HEK293 (cell line): Measurements from ENCODE around the gene ATOSA.

Source experiments
- CTCF ChIA-PET: fragments of 350-600 bp; formaldehyde crosslinking; extraction: SDS; loops from one replicate; lab custom pipeline; 2021; ENCODE audit warnings: antibody characterized with exemption; lab: Yijun Ruan, JAX
- POLR2A ChIA-PET: fragments of 300-600 bp; formaldehyde crosslinking; extraction: SDS; loops from one replicate; lab custom pipeline; 2020; ENCODE audit warnings: antibody characterized with exemption, inconsistent platforms; lab: Yijun Ruan, JAX
- H3K27ac ChIP-seq: fragments of 200-500 bp; sonication (Bioruptor generic); 2 replicates; pipeline ENCODE4 v1.5.1; 2014; ENCODE audit warnings: low read depth, low read length, control low read depth, inconsistent platforms; ENCODE audit errors: extremely low read depth
- H3K36me3 ChIP-seq, 2 experiments: fragments of 200-500 bp in 1 of 2; sonication (Bioruptor generic) in 1 of 2; 1 replicate in 1 of 2; 2 replicates in 1 of 2; pipeline ENCODE4 v1.5.1; 2014 to 2017; ENCODE audit warnings: inconsistent platforms in 2 of 2, low read length in 2 of 2; ENCODE audit not compliant: control insufficient read depth in 2 of 2, insufficient read depth in 1 of 2
- H3K4me1 ChIP-seq: fragments of 200-500 bp; sonication (Bioruptor generic); 2 replicates; pipeline ENCODE4 v1.5.1; 2014; ENCODE audit warnings: mild to moderate bottlenecking, low read length, inconsistent platforms; ENCODE audit not compliant: control insufficient read depth, insufficient read depth
- H3K4me3 ChIP-seq: 2 replicates; pipeline ENCODE4 v1.5.1; 2011; ENCODE audit warnings: low read depth, mild to moderate bottlenecking, control low read depth, low read length, moderate library complexity
- H3K9me3 ChIP-seq: fragments of 200-500 bp; sonication (Bioruptor generic); 2 replicates; pipeline ENCODE4 v1.5.1; 2014; ENCODE audit warnings: low read depth, low read length, inconsistent platforms; ENCODE audit not compliant: control insufficient read depth, insufficient read depth
- ATF2 ChIP-seq: fragments of 450-650 bp; formaldehyde crosslinking; IDR thresholded peaks from 2 replicates; pipeline ENCODE4 v1.5.1; 2016; ENCODE audit warnings: missing biosample characterization, missing genetic modification characterization, low read depth
- MEIS1 ChIP-seq: sonication (generic); formaldehyde crosslinking; IDR thresholded peaks from 2 replicates; pipeline ENCODE4 v1.8.1; 2022; ENCODE audit warnings: missing genetic modification reagents, mild to moderate bottlenecking, borderline replicate concordance
- MZF1 ChIP-seq: fragments of 450-650 bp; formaldehyde crosslinking; IDR thresholded peaks from 2 replicates; pipeline ENCODE4 v1.5.1; 2017; ENCODE audit warnings: missing biosample characterization, missing genetic modification characterization, borderline replicate concordance
- REPIN1 ChIP-seq: fragments of 450-650 bp; formaldehyde crosslinking; IDR thresholded peaks from 2 replicates; pipeline ENCODE4 v1.5.1; 2017; ENCODE audit warnings: missing biosample characterization, missing genetic modification characterization, low read depth
- SCRT2 ChIP-seq: fragments of 450-650 bp; formaldehyde crosslinking; IDR thresholded peaks from 2 replicates; pipeline ENCODE4 v1.5.1; 2016; ENCODE audit warnings: missing biosample characterization, missing genetic modification characterization
- ZBTB20 ChIP-seq: fragments of 450-650 bp; formaldehyde crosslinking; IDR thresholded peaks from 2 replicates; pipeline ENCODE4 v1.5.1; 2016; ENCODE audit warnings: missing biosample characterization, missing genetic modification characterization
- ZNF138 ChIP-seq: fragments of 450-650 bp; formaldehyde crosslinking; IDR thresholded peaks from 2 replicates; pipeline ENCODE4 v1.5.1; 2016; ENCODE audit warnings: missing biosample characterization, missing genetic modification characterization, borderline replicate concordance
- ZNF23 ChIP-seq: fragments of 450-650 bp; formaldehyde crosslinking; IDR thresholded peaks from 2 replicates; pipeline ENCODE4 v1.5.1; 2016; ENCODE audit warnings: missing biosample characterization, missing genetic modification characterization, borderline replicate concordance
- ZNF274 ChIP-seq, 2 experiments: fragments of 200-500 bp in 1 of 2; fragments of 450-650 bp in 1 of 2; sonication (Bioruptor generic) in 1 of 2; formaldehyde crosslinking in 1 of 2; IDR thresholded peaks; 2 replicates each; pipeline versions ENCODE4 v1.5.1 to v1.6.1; 2014 to 2016; ENCODE audit warnings: borderline replicate concordance in 1 of 2, inconsistent platforms in 1 of 2, low read length in 1 of 2, missing biosample characterization in 1 of 2, missing genetic modification characterization in 1 of 2
- ZNF292 ChIP-seq: fragments of 450-650 bp; formaldehyde crosslinking; IDR thresholded peaks from 2 replicates; pipeline ENCODE4 v1.5.1; 2016; ENCODE audit warnings: low read depth, missing biosample characterization, missing genetic modification characterization, borderline replicate concordance
- ZNF37A ChIP-seq: fragments of 450-650 bp; IDR thresholded peaks from 2 replicates; pipeline ENCODE4 v1.5.1; 2018; ENCODE audit warnings: missing biosample characterization, missing genetic modification characterization
- ZNF391 ChIP-seq: fragments of 450-650 bp; formaldehyde crosslinking; IDR thresholded peaks from 2 replicates; pipeline ENCODE4 v1.5.1; 2016; ENCODE audit warnings: low read depth, missing biosample characterization, missing genetic modification characterization, borderline replicate concordance
- ZNF404 ChIP-seq: fragments of 450-650 bp; formaldehyde crosslinking; IDR thresholded peaks from 2 replicates; pipeline ENCODE4 v1.5.1; 2017; ENCODE audit warnings: missing biosample characterization, missing genetic modification characterization
- ZNF416 ChIP-seq: fragments of 450-650 bp; formaldehyde crosslinking; IDR thresholded peaks from 2 replicates; pipeline ENCODE4 v1.5.1; 2016; ENCODE audit warnings: missing biosample characterization, missing genetic modification characterization
- ZNF510 ChIP-seq: fragments of 450-650 bp; formaldehyde crosslinking; IDR thresholded peaks from 2 replicates; pipeline ENCODE4 v1.5.1; 2018; ENCODE audit warnings: mild to moderate bottlenecking, missing genetic modification characterization, missing biosample characterization; ENCODE audit not compliant: insufficient replicate concordance
- ZNF521 ChIP-seq: fragments of 450-650 bp; formaldehyde crosslinking; IDR thresholded peaks from 2 replicates; pipeline ENCODE4 v1.5.1; 2017; ENCODE audit warnings: missing biosample characterization, mild to moderate bottlenecking, missing genetic modification characterization
- ZNF530 ChIP-seq: fragments of 450-650 bp; formaldehyde crosslinking; IDR thresholded peaks from 2 replicates; pipeline ENCODE4 v1.5.1; 2016; ENCODE audit warnings: low read depth, missing biosample characterization, missing genetic modification characterization
- ZNF544 ChIP-seq: fragments of 450-650 bp; formaldehyde crosslinking; IDR thresholded peaks from 2 replicates; pipeline ENCODE4 v1.5.0; 2017; ENCODE audit warnings: missing biosample characterization, missing genetic modification characterization
- ZNF571 ChIP-seq: fragments of 450-650 bp; formaldehyde crosslinking; IDR thresholded peaks from 2 replicates; pipeline ENCODE4 v1.5.0; 2017; ENCODE audit warnings: missing biosample characterization, missing genetic modification characterization
- ZNF600 ChIP-seq: fragments of 450-650 bp; formaldehyde crosslinking; IDR thresholded peaks from 2 replicates; pipeline ENCODE4 v1.5.1; 2016; ENCODE audit warnings: missing biosample characterization, missing genetic modification characterization
- ZNF621 ChIP-seq: fragments of 450-650 bp; formaldehyde crosslinking; IDR thresholded peaks from 2 replicates; pipeline ENCODE4 v1.5.1; 2017; ENCODE audit warnings: missing biosample characterization, missing genetic modification characterization
- ZNF629 ChIP-seq: fragments of 450-650 bp; formaldehyde crosslinking; IDR thresholded peaks from 2 replicates; pipeline ENCODE4 v1.5.1; 2017; ENCODE audit warnings: missing biosample characterization, missing genetic modification characterization
- ZNF654 ChIP-seq: fragments of 450-650 bp; formaldehyde crosslinking; IDR thresholded peaks from 2 replicates; pipeline ENCODE4 v1.5.1; 2016; ENCODE audit warnings: low read depth, missing biosample characterization, missing genetic modification characterization
- ZNF677 ChIP-seq: fragments of 450-650 bp; IDR thresholded peaks from 2 replicates; pipeline ENCODE4 v1.5.0; 2018; ENCODE audit warnings: missing biosample characterization, mild to moderate bottlenecking, missing genetic modification characterization, moderate library complexity
- ZNF785 ChIP-seq: fragments of 450-650 bp; formaldehyde crosslinking; IDR thresholded peaks from 2 replicates; pipeline ENCODE4 v1.5.1; 2016; ENCODE audit warnings: missing biosample characterization, missing genetic modification characterization
- ZNF837 ChIP-seq: fragments of 450-650 bp; formaldehyde crosslinking; IDR thresholded peaks from 2 replicates; pipeline ENCODE4 v1.5.1; 2016; ENCODE audit warnings: missing biosample characterization, missing genetic modification characterization
- TF ChIP-seq, protein P1 (sequence below): fragments of 450-650 bp; formaldehyde crosslinking; IDR thresholded peaks from 2 replicates; pipeline ENCODE4 v1.5.1; 2016; ENCODE audit warnings: missing biosample characterization, missing genetic modification characterization
- TF ChIP-seq, protein P2 (sequence below): fragments of 450-650 bp; formaldehyde crosslinking; IDR thresholded peaks from 2 replicates; pipeline ENCODE4 v1.5.1; 2016; ENCODE audit warnings: missing biosample characterization, missing genetic modification characterization
- TF ChIP-seq, protein P3 (sequence below): fragments of 450-650 bp; formaldehyde crosslinking; IDR thresholded peaks from 2 replicates; pipeline ENCODE4 v1.5.1; 2016; ENCODE audit warnings: missing biosample characterization, missing genetic modification characterization
- TF ChIP-seq, protein P4 (sequence below): fragments of 450-650 bp; formaldehyde crosslinking; IDR thresholded peaks from 2 replicates; pipeline ENCODE4 v1.5.1; 2016; ENCODE audit warnings: missing biosample characterization, missing genetic modification characterization

Gene ATOSA

DNA sequence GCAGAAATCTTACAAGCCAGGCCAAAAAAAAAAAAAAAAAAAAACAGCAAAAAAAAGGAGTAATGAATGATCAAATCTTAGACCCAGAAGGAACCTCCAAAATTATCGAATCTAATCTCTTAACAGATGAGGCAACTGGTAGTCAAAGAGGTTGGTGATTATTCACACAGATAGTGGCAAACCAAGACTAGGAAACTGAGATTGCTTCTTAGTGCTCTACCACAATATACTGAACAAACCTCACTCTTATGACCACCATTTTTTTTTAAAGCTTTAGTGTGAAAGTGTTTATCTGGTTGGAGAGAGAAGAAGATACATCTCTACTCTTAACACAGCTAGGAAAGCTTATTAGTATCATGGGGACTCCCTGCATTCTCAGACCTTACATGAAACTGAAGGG, 17.3 kb downstream of the ATOSA start:
- TF ChIP-seq MZF1 (tag by site-specific recombination) (no peak), ZNF391 (no peak), MEIS1 (CRISPR knock-in tag) (no peak), ZNF621 (no peak), ZNF510 (no peak), ZNF530 (tag by site-specific recombination) (no peak), ZNF23 (tag by site-specific recombination) (no peak), REPIN1 (tag by site-specific recombination) (no peak), ZNF274 (IDR thresholded peaks at IDR 0.05; ENCODE audit: low read length) (no peak), ZNF274 (tag by site-specific recombination; IDR thresholded peaks at IDR 0.05; ENCODE audit: borderline replicate concordance) (no peak), ZNF404 (no peak), ZNF292 (tag by site-specific recombination) (no peak), ZNF654 (tag by site-specific recombination) (no peak), ZNF416 (tag by site-specific recombination) (no peak), ZNF629 (no peak), ZNF37A (no peak)
- TF ChIP-seq, protein P1, sequence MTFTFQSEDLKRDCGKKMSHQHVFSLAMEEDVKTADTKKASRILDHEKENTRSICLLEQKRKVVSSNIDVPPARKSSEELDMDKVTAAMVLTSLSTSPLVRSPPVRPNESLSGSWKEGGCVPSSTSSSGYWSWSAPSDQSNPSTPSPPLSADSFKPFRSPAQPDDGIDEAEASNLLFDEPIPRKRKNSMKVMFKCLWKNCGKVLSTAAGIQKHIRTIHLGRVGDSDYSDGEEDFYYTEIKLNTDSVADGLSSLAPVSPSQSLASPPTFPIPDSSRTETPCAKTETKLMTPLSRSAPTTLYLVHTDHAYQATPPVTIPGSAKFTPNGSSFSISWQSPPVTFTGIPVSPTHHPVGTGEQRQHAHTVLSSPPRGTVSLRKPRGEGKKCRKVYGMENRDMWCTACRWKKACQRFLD (tag by site-specific recombination), result no peak
- no peak overlapping the region for H3K27ac ChIP-seq
- peaks cover 0 to 20% of the 10 kb centered on the region in 2 experiments for H3K36me3 ChIP-seq
- ChIA-PET POLR2A (interaction anchor here (0.7 kb wide), 1 partner anchor 643 kb away, joined by 6 read pairs; the partner anchor contains the start of gene MAPK6), CTCF (interaction anchor here (1.2 kb wide), 1 partner anchor 12 kb away, joined by 4 read pairs; no protein-coding TSS in a partner anchor)
- no peaks in the 10 kb centered on the region for H3K9me3 ChIP-seq
- no peak overlapping the region for H3K4me3 ChIP-seq
- H3K4me1 ChIP-seq, result no peaks in the 10 kb centered on the region

DNA sequence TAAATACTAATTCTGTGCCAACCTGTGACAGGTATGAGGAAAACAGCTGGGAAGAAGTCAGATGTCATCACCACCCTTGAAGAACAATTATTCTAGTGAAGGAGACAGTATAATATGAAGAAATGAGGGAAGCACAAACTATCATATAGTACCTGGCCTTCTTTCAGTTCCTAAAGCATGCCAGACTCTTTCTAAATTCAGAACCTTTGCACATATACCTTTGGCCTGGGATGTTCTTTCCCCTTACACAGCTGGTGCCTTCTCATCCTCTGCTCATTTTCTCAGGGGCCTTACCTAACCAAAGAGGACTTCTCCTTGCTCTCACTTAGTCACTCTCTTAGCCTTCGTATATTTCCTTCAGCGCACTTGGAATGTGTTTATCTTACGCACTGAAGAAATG, 19.0 kb downstream of the ATOSA start:
- ChIA-PET CTCF (no interaction called here), POLR2A (no interaction called here)
- Histone ChIP-seq H3K27ac (no peak overlapping the region), H3K4me3 (no peak overlapping the region), H3K9me3 (no peaks in the 10 kb centered on the region), H3K4me1 (no peaks in the 10 kb centered on the region), H3K36me3 (peaks cover 0 to 10% of the 10 kb centered on the region in 2 experiments)
- TF ChIP-seq, protein P2, sequence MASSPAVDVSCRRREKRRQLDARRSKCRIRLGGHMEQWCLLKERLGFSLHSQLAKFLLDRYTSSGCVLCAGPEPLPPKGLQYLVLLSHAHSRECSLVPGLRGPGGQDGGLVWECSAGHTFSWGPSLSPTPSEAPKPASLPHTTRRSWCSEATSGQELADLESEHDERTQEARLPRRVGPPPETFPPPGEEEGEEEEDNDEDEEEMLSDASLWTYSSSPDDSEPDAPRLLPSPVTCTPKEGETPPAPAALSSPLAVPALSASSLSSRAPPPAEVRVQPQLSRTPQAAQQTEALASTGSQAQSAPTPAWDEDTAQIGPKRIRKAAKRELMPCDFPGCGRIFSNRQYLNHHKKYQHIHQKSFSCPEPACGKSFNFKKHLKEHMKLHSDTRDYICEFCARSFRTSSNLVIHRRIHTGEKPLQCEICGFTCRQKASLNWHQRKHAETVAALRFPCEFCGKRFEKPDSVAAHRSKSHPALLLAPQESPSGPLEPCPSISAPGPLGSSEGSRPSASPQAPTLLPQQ (tag by site-specific recombination), result no peak
- TF ChIP-seq ATF2 (tag by site-specific recombination) (no peak), ZNF571 (tag by site-specific recombination) (no peak), ZNF785 (tag by site-specific recombination) (no peak), MEIS1 (CRISPR knock-in tag) (no peak), ZNF600 (tag by site-specific recombination) (no peak), ZNF521 (tag by site-specific recombination) (no peak), ZNF837 (tag by site-specific recombination) (no peak), SCRT2 (tag by site-specific recombination) (no peak), ZNF677 (no peak), ZBTB20 (no peak), ZNF544 (tag by site-specific recombination) (no peak), ZNF138 (tag by site-specific recombination) (no peak)
- TF ChIP-seq, protein P3, sequence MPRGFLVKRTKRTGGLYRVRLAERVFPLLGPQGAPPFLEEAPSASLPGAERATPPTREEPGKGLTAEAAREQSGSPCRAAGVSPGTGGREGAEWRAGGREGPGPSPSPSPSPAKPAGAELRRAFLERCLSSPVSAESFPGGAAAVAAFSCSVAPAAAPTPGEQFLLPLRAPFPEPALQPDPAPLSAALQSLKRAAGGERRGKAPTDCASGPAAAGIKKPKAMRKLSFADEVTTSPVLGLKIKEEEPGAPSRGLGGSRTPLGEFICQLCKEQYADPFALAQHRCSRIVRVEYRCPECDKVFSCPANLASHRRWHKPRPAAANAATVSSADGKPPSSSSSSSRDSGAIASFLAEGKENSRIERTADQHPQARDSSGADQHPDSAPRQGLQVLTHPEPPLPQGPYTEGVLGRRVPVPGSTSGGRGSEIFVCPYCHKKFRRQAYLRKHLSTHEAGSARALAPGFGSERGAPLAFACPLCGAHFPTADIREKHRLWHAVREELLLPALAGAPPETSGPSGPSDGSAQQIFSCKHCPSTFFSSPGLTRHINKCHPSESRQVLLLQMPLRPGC (tag by site-specific recombination), result no peak
- TF ChIP-seq, protein P4, sequence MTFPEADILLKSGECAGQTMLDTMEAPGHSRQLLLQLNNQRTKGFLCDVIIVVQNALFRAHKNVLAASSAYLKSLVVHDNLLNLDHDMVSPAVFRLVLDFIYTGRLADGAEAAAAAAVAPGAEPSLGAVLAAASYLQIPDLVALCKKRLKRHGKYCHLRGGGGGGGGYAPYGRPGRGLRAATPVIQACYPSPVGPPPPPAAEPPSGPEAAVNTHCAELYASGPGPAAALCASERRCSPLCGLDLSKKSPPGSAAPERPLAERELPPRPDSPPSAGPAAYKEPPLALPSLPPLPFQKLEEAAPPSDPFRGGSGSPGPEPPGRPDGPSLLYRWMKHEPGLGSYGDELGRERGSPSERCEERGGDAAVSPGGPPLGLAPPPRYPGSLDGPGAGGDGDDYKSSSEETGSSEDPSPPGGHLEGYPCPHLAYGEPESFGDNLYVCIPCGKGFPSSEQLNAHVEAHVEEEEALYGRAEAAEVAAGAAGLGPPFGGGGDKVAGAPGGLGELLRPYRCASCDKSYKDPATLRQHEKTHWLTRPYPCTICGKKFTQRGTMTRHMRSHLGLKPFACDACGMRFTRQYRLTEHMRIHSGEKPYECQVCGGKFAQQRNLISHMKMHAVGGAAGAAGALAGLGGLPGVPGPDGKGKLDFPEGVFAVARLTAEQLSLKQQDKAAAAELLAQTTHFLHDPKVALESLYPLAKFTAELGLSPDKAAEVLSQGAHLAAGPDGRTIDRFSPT (tag by site-specific recombination), result no peak
